GM19397 (cell line): ENCODE results near the gene TBC1D20.

Experiments used
- ATAC-seq: cut with Tn5 transposase; IDR thresholded peaks from one replicate; pipeline ENCODE4 v1.9.1; 2021; ENCODE audit warnings: mild to moderate bottlenecking, moderate library complexity; ENCODE audit not compliant: unreplicated experiment

TBC1D20 gene

GRCh38 chr20:420721-421574 is 41.4 kb downstream of the TBC1D20 start:
- ATAC-seq = no peak

- no peak for ATAC-seq
These were observed 42.1 kb downstream of the TBC1D20 start for GRCh38 chr20:420166-420620.

GRCh38 chr20:419556-420165 is 42.7 kb downstream of the TBC1D20 start:
- ATAC-seq = no peak

- ATAC-seq = no peak
These were observed 43.4 kb downstream of the TBC1D20 start for GRCh38 chr20:418858-419365.

- no peak for ATAC-seq
These were observed 44.5 kb downstream of the TBC1D20 start for GRCh38 chr20:417801-418342.

GRCh38 chr20:416950-417800 is 45.2 kb downstream of the TBC1D20 start:
- no peak for ATAC-seq

- ATAC-seq = no peak
These were observed 46.5 kb downstream of the TBC1D20 start for GRCh38 chr20:415820-416322.

GRCh38 chr20:414161-414560 is 48.2 kb downstream of the TBC1D20 start:
- ATAC-seq = no peak

- no peak for ATAC-seq
These were observed 50.3 kb downstream of the TBC1D20 start for GRCh38 chr20:412081-412480.

GRCh38 chr20:409697-410559 is 52.4 kb downstream of the TBC1D20 start:
- no peak for ATAC-seq

- peak; percentile 14 for ATAC-seq
These were observed 53.3 kb downstream of the TBC1D20 start for GRCh38 chr20:408843-409696.

GRCh38 chr20:407953-408842 is 54.1 kb downstream of the TBC1D20 start, which contains the start of gene RBCK1:
RBCK1 (plus strand) TSS chr20:408299; CDS start chr20:408758, 459 bp downstream.
- peak; percentile 66 for ATAC-seq

GRCh38 chr20:407133-407952 is 55.0 kb downstream of the TBC1D20 start:
- peak; percentile 65 for ATAC-seq

GRCh38 chr20:406200-407132 is 55.9 kb downstream of the TBC1D20 start:
- no peak for ATAC-seq

GRCh38 chr20:404088-404487 is 58.2 kb downstream of the TBC1D20 start:
- ATAC-seq = no peak

GRCh38 chr20:403582-403957 is 58.8 kb downstream of the TBC1D20 start:
- no peak for ATAC-seq
